Measurements from ENCODE around the gene TLX3.

TLX3 gene

GRCh38 chr5:171306781-171307591, 2.1 kb upstream of the TLX3 start:
- no peak for DNase-seq

GRCh38 chr5:171307789-171308452, 1.1 kb upstream of the TLX3 start:
- DNase-seq: no peak

- no peak for DNase-seq
These were observed 496 bp downstream of the TLX3 start for GRCh38 chr5:171309276-171310211.

- DNase-seq: peak; percentile 57
These were observed 1.3 kb downstream of the TLX3 start for GRCh38 chr5:171310212-171310818.

- no peak for DNase-seq
These were observed 1.8 kb downstream of the TLX3 start for GRCh38 chr5:171310819-171311321.

DNA sequence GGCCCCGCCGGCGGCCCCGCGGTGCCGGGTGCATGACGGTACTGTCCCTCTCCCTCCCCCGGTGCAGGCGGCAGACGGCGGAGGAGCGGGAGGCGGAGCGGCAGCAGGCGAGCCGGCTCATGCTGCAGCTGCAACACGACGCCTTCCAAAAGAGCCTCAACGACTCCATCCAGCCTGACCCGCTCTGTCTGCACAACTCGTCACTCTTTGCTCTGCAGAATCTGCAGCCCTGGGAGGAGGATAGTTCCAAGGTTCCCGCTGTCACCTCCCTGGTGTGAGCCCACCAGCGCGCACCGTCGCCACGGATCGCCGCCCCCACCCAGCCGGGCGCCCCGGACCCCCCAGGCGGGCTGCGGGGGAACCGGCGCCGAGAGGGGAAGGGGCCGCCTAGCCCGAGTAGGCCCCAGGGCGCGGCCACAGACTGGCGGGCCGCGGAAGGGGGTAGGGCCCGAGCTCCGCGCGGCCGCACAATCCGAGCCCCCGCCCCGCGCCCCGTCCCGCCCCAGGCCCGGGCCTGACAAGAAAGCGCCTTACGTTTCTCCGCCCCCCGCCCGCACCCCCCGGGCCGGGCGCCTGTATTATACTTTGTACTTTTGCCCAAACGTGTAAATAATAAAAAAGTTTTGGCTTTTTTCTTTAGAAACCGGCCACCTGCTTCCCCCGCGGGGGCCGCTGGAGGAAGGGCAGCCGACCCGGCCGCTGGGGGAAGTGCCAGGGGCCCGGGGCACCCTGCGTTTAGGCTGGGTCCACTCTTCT, 2.5 kb downstream of the TLX3 start:
- peak; percentile 34 for DNase-seq

DNA sequence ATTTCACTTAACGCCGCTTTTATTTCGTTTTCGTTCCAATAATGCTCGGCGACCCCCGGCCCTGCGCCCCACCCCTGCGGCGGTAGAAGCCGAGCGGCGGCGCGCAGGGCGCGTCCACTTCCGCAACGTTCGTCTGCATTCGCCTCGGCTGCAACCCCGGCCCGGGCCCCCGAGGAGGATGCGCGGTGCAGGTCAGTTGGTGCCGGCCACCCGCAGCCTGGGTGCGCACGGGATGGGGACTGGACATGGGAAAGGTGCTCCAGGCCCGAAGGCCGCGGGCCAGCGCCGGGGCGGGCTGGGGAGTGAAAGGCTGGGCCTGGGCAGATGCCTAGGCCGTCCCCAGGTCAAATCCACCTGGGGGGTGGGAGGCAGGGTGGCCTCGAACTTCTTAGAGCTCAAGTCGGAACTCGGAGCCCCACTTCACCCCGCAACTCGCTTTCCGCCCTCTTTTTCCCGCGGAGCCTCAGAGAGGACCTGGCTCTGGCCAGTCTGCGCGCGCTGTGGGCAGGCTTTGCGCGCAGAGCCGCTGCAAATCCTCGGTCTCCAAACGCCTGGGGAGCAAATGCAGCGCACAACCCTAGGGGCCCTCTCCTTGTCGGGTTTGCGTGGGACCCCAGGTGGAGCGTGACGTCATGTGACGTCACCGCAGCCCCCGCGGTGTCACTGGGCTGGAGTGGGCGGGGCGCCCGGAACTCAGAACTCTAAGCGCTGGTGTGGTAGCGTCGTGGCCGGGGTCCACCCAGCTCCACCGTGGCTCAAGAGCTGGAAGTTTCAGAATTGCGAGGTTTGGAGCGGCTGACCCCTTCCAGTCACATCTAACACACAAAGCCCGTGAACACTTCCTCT, 3.3 kb downstream of the TLX3 start:
- DNase-seq: no peak

DNA sequence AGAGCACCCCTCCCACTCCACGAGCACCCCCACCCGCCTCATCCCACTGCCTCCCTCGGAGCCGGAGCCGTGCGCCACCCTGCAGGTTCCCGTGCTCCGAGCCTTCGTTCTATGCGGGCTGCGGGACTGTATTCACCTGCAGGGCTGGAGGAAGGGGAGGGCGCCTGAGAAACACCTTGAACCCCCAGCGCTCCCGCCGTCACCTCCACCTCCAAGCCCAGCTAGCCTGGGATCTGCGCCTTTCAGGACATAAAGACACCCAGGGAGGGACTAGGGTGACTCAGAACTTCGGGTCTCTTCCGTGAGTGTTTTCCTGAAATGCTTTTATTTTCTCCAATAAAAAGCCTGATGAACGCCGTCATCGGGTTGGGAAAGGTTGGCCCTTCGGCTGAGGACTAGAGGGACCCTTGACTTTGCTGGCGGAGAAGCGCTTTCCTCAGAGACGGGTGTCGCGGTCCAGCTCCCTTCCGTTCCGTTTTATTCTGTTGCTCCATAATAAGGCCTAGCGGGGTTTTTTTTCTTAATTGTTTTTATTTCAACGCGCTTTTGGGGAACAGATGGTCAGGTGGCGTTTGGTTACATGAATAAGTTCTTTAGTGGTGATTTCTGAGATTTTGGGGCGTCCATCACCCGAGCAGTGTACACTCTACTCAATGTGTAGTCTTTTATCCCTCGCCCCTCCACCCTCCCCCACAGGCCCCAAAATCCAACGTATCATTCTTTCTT, 4.6 kb downstream of the TLX3 start:
- no peak for DNase-seq

DNA sequence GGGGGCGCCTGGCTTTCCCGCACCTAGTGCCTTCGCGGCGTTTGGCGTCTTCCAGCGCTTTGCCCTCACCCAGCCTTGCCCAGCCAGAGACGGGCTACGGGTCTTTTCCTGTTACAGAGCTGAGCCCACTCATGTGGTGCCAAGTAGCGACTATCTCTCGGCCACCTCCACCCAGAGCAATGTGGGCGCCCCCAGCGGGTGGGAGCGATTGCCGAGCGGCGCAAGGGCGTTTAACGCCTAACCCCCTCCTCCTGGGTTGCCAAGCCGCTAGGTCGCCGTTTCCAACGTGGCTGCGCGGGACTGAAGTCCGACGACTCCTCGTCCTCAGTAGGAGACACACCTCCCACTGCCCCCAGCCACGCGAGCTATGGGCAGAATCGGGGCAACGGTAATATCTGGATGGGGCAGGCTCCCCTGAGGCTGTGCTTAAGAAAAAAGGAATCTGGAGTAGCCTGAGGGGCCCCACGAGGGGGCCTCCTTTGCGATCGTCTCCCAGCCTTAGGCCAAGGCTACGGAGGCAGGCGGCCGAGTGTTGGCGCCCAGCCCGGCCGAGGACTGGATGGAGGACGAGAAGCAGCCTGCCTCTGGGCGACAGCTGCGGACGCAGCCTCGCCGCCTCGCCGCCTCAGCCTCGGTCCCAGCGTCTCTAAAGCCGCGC, 5.8 kb downstream of the TLX3 start:
- no peak for DNase-seq

GRCh38 chr5:171315386-171315891, 6.4 kb downstream of the TLX3 start:
- DNase-seq: no peak

DNA sequence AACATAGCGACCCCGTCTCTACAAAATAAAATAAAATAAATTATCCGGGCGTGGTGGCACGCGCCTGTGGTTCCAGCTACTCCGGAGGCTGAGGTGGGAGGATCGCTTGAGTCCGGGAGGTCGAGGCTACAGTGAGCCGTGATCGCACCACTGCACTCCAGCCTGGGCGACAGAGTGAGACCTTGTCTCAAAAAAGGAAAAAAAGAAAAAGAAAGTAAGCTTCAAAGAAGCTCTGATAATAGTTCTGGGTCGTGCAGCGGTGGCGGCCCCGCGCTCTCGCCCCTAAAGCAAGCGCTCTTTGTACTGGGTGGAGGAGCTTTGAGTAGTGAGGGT, 6.8 kb downstream of the TLX3 start:
- no peak for DNase-seq

GRCh38 chr5:171316258-171317121, 7.4 kb downstream of the TLX3 start:
- DNase-seq: no peak

DNA sequence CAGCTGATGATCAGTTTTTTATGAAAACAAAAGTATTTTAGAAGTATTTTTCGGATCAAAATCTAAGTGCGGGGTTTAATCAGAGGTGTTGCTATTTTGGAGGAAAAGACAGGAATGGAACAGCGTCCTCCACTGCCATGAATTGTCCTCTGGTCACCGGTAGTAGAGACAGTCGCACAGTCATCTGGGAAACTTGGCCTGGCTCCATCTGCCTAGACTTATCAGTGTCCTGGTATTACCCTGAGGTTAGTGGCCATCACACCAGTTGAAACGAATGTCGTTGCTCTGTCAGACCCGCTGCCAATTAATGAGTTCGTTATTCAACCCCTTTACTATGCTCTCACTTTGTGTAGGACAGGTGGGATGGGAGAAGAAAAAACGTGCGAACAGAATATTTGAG, 8.2 kb downstream of the TLX3 start:
- DNase-seq: no peak

GRCh38 chr5:171318026-171318425, 9.0 kb downstream of the TLX3 start:
- no peak for DNase-seq

DNA sequence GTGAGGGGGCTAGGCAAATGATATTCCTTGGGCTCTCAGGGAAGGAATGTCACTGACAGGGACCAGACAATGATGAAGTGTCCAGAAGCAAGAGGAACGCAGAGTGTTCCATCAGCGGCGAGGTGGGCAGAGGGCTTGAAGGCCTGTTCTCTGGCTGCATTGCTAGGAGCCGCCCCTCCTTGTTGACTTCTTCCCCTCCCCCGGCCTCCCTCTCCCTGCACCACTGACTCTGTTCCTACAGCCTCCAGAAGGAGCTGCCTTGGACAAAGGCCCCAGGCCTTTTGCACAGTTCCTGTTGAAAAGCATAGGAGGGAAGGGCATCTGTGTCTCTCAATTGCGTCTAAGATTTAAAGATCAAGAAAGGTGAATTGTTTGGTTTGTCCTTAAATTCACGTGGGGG, 12.4 kb downstream of the TLX3 start:
- DNase-seq: no peak

DNA sequence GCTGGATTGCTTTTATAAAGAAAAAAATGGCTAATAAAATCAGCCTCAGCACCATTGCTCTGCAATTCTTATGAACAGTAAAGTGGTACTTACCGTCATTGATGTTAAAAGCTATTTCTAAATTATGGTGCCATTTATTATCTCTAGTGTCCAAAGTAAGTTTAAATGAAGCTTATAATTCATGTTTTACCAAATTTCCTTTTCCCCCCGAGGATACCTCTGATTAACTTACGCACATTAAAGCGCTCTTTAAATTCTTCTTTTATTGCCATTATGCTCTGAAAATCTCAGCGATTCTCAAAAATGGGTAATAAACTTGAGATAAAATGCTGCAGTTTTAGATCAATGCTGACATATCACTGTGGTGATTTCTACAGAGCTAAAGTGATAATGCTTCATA, 13.5 kb downstream of the TLX3 start:
- DNase-seq: no peak

DNA sequence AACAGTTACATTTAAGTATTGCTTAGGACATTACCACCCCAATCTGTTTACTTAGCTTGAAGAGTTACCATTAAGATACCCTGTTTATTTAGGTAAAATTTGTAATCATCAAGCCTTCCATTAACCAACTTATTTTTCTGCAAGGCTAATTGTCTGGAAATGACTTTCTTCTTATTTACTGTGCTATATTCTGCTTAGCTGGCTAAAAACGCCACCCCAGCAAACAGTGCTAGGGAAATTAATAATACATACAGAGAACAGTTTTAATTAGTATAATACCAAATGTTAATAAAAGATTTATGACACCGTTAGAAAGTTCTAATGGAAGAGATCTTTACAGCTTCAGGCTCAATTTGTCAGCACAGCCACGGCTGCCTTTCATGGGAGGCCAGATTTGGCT, 14.0 kb downstream of the TLX3 start:
- no peak for DNase-seq

GRCh38 chr5:171323806-171324632, 15.0 kb downstream of the TLX3 start:
- no peak for DNase-seq

Data from activated CD4-positive, alpha-beta T cell treated with anti-CD3 and anti-CD28 coated beads, Interleukin-2, Interleukin-6, amounts not matched to agents 100 ng/mL and 50 ng/mL, durations not matched to agents 16 hours and 8 hours (primary cell).